ENCODE data around the gene UBR4. TPM values are rescaled to one million over a fixed set of nuclear protein-coding genes. Genes with fewer than 3 reads are reported as not detected.
"Not testable (repeated sequence)": the region's sequence is repeated elsewhere in the genome, so short reads cannot be mapped to it uniquely, and the experiment has no call there.

Gene UBR4
- total RNA-seq, 4 donors from 2014 or later = 214 to 324 (median 272) TPM

GRCh38 chr1:19189270-19189669 lies 20.8 kb downstream of the UBR4 start:
- no peaks in the 10 kb centered on the region for H3K9me3 ChIP-seq
- TF ChIP-seq EP300 (IDR thresholded peaks at IDR 0.05) = no peak
- no peak for TF ChIP-seq POLR2A (IDR thresholded peaks at IDR 0.05)
- H3K4me3 ChIP-seq = no peak overlapping the region
- no peak overlapping the region for H3K27ac ChIP-seq
- DNase-seq (ENCODE audit: low spot score in 2 of 2) = no peak
- 84% methylated on average over 3 of the region's 3 CpGs for WGBS
- no peaks in the 10 kb centered on the region for H3K27me3 ChIP-seq
- no peaks in the 10 kb centered on the region for H3K4me1 ChIP-seq
- peaks cover 98% of the 10 kb centered on the region for H3K36me3 ChIP-seq

- no peaks in the 10 kb centered on the region for H3K4me1 ChIP-seq
- DNase-seq (ENCODE audit: low spot score in 2 of 2) = no peak
- no peak overlapping the region for H3K4me3 ChIP-seq
- H3K9me3 ChIP-seq = no peaks in the 10 kb centered on the region
- H3K27ac ChIP-seq = no peak overlapping the region
- no peaks in the 10 kb centered on the region for H3K27me3 ChIP-seq
- TF ChIP-seq POLR2AphosphoS5 (IDR thresholded peaks at IDR 0.05) = no peak
- TF ChIP-seq CTCF (IDR thresholded peaks at IDR 0.05) = no peak
- TF ChIP-seq POLR2A (IDR thresholded peaks at IDR 0.05) = no peak
- TF ChIP-seq EP300 (IDR thresholded peaks at IDR 0.05) = no peak
- H3K36me3 ChIP-seq = peaks cover 98% of the 10 kb centered on the region
Observed at GRCh38 chr1:19187852-19188251, 22.2 kb downstream of the UBR4 start.

GRCh38 chr1:19186001-19186400 lies 24.1 kb downstream of the UBR4 start:
- no peak overlapping the region for H3K4me3 ChIP-seq
- H3K4me1 ChIP-seq = no peaks in the 10 kb centered on the region
- peaks cover 98% of the 10 kb centered on the region for H3K36me3 ChIP-seq
- no peaks in the 10 kb centered on the region for H3K27me3 ChIP-seq
- 74% methylated on average over 2 of the region's 2 CpGs for WGBS
- no peak overlapping the region for H3K27ac ChIP-seq
- TF ChIP-seq POLR2AphosphoS5 (IDR thresholded peaks at IDR 0.05) = no peak
- TF ChIP-seq EP300 (IDR thresholded peaks at IDR 0.05) = no peak
- TF ChIP-seq CTCF (IDR thresholded peaks at IDR 0.05) = no peak
- TF ChIP-seq POLR2A (IDR thresholded peaks at IDR 0.05) = no peak
- H3K9me3 ChIP-seq = no peaks in the 10 kb centered on the region
- DNase-seq (ENCODE audit: low spot score in 2 of 2) = no peak

GRCh38 chr1:19182223-19182622 lies 27.8 kb downstream of the UBR4 start:
- Histone ChIP-seq H3K27me3 (no peaks in the 10 kb centered on the region), H3K4me3 (no peak overlapping the region), H3K4me1 (no peaks in the 10 kb centered on the region), H3K27ac (no peak overlapping the region), H3K36me3 (peaks cover 92% of the 10 kb centered on the region), H3K9me3 (no peaks in the 10 kb centered on the region)
- no peak for DNase-seq (ENCODE audit: low spot score in 2 of 2)
- WGBS = 94% methylated on average over 5 of the region's 5 CpGs
- TF ChIP-seq POLR2AphosphoS5 (IDR thresholded peaks at IDR 0.05) (no peak), CTCF (IDR thresholded peaks at IDR 0.05) (no peak), POLR2A (IDR thresholded peaks at IDR 0.05) (no peak), EP300 (IDR thresholded peaks at IDR 0.05) (no peak)

DNA sequence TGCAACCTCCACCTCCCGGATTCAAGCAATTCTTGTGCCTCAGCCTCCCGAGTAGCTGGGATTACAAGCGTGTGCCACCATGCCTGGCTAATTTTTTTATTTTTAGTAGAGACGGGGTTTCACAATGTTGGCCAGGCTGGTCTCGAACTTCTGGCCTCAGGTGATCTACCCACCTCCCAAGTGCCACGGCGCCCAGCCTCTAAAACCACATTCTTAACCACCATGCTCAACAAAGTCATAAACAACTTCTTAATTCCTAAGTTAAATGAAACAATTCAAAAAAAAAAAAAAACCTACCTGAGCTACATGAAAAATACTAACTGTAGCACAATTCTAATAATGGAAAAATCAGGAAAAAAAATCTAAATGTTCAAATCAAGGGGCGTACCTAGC lies 29.8 kb downstream of the UBR4 start:
- H3K4me1 ChIP-seq; H3K9me3 ChIP-seq; H3K27ac ChIP-seq; H3K27me3 ChIP-seq; DNase-seq (ENCODE audit: low spot score in 2 of 2); H3K4me3 ChIP-seq: not testable (repeated sequence)
- WGBS = 93% methylated on average over 8 of the region's 8 CpGs
- peaks cover 92% of the 10 kb centered on the region for H3K36me3 ChIP-seq

- H3K36me3 ChIP-seq = peaks cover 92% of the 10 kb centered on the region
- no peaks in the 10 kb centered on the region for H3K27me3 ChIP-seq
- H3K4me1 ChIP-seq = no peaks in the 10 kb centered on the region
- H3K9me3 ChIP-seq = no peaks in the 10 kb centered on the region
- 93% methylated on average over 8 of the region's 8 CpGs for WGBS
- TF ChIP-seq POLR2A (IDR thresholded peaks at IDR 0.05) = no peak
- TF ChIP-seq CTCF (IDR thresholded peaks at IDR 0.05) = peak in 1 of 2 donors; percentile 15
- no peak for DNase-seq (ENCODE audit: low spot score in 2 of 2)
- H3K27ac ChIP-seq = no peak overlapping the region
- no peak overlapping the region for H3K4me3 ChIP-seq
Observed at GRCh38 chr1:19179597-19180264, 30.3 kb downstream of the UBR4 start.

Measured in suprapubic skin (tissue), 4 donors.